Neuron (in vitro differentiated cells): ENCODE data around the gene ELP4.
A peak's percentile ranks its signal among the peaks of the same experiment; 100 is the strongest.

Experiments used
- H2AFZ ChIP-seq: one replicate; pipeline ENCODE4 v1.6.1; 2013; ENCODE audit warnings: low read depth, mild to moderate bottlenecking, inconsistent platforms, low read length, moderate library complexity
- H3K27me3 ChIP-seq: one replicate; pipeline ENCODE4 v1.6.1; 2013; ENCODE audit warnings: low read length; ENCODE audit not compliant: insufficient read depth
- H3K36me3 ChIP-seq: one replicate; pipeline ENCODE4 v1.6.1; 2013; ENCODE audit warnings: low read length; ENCODE audit not compliant: insufficient read depth
- H3K4me1 ChIP-seq: one replicate; pipeline ENCODE4 v1.6.1; 2013; ENCODE audit warnings: low read length; ENCODE audit not compliant: insufficient read depth
- H3K4me3 ChIP-seq: 2 replicates; pipeline ENCODE4 v1.5.1; 2013; ENCODE audit warnings: mild to moderate bottlenecking, low read length, moderate library complexity
- H3K9me3 ChIP-seq: one replicate; pipeline ENCODE4 v1.6.1; 2013; ENCODE audit warnings: low read length

Gene ELP4

GRCh38 chr11:31827455-31828206 is 318.1 kb downstream of the ELP4 start:
- H3K36me3 ChIP-seq: no peaks in the 10 kb centered on the region
- peak overlapping the region; percentile 34 for H3K4me3 ChIP-seq
- H3K4me1 ChIP-seq: peaks cover 10% of the 10 kb centered on the region
- H2AFZ ChIP-seq: peak overlapping the region; percentile 24
- peaks cover 66% of the 10 kb centered on the region for H3K27me3 ChIP-seq
- H3K9me3 ChIP-seq: peaks cover 1% of the 10 kb centered on the region

GRCh38 chr11:31828217-31828616 is 318.6 kb downstream of the ELP4 start:
- H3K36me3 ChIP-seq: no peaks in the 10 kb centered on the region
- H3K27me3 ChIP-seq: peaks cover 66% of the 10 kb centered on the region
- H3K4me1 ChIP-seq: peaks cover 10% of the 10 kb centered on the region
- H3K4me3 ChIP-seq: no peak overlapping the region
- no peak overlapping the region for H2AFZ ChIP-seq
- no peaks in the 10 kb centered on the region for H3K9me3 ChIP-seq

GRCh38 chr11:31830406-31830805 is 320.8 kb downstream of the ELP4 start:
- H3K27me3 ChIP-seq: peaks cover 57% of the 10 kb centered on the region

GRCh38 chr11:31834237-31834636 is 324.7 kb downstream of the ELP4 start:
- peaks cover 30% of the 10 kb centered on the region for H3K27me3 ChIP-seq
- H3K4me3 ChIP-seq: no peak overlapping the region
- no peaks in the 10 kb centered on the region for H3K4me1 ChIP-seq
- H3K9me3 ChIP-seq: no peaks in the 10 kb centered on the region
- no peak overlapping the region for H2AFZ ChIP-seq
- no peaks in the 10 kb centered on the region for H3K36me3 ChIP-seq

More at GRCh38 chr11:31830406-31830805, 320.8 kb downstream of the ELP4 start:
- Histone ChIP-seq H3K9me3 (no peaks in the 10 kb centered on the region), H3K4me1 (peaks cover under 1% of the 10 kb centered on the region), H2AFZ (no peak overlapping the region), H3K4me3 (no peak overlapping the region), H3K36me3 (no peaks in the 10 kb centered on the region)
